GM12864 (cell line): Measurements from ENCODE around the gene DDX39A.

ENCODE experiments used
- DNase-seq: peaks from one replicate; pipeline ENCODE4 v3.0.0-alpha.2; 2011; ENCODE audit warnings: low read depth
- H3K4me3 ChIP-seq: 2 replicates; pipeline ENCODE4 v1.5.1; 2011; ENCODE audit warnings: mild to moderate bottlenecking, low read depth, low read length, control low read depth
- TF ChIP-seq, protein P1 (sequence below): IDR thresholded peaks from 2 replicates; pipeline ENCODE4 v1.5.1; 2011; ENCODE audit warnings: low read depth, mild to moderate bottlenecking, moderate library complexity, low read length, control low read depth, inconsistent platforms; ENCODE audit errors: missing control alignments

DDX39A gene

DNA sequence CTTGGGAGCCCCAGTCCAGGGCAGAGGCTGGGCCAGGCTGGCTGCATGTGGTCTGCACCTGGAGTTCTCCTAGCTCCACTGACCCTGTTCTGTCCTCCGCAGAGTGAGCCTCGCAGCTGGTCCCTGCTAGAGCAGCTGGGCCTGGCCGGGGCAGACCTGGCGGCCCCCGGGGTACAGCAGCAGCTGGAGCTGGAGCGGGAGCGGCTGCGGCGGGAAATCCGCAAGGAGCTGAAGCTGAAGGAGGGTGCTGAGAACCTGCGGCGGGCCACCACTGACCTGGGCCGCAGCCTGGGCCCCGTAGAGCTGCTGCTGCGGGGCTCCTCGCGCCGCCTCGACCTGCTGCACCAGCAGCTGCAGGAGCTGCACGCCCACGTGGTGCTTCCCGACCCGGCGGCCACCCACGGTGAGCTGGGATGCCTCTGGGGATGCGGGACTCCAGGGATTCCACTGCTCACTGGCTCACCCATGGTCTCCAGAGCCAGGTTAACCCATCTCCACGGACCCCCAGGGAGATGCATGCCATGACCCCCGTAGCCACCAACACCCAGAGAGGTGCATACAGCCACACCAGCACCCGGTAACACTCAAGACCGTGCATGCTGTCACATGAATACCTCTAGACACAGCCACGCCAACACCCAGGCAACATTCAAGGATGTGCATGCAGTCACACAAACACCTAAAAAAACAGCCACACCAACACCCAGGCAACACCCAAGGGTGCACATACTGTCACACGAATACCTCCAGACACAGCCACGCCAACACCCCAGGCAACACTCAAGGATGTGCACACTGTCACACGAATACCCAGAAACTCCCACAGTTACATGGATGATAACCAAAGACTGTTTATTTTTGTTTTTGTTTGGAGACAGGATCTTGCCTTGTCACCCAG is 22.1 kb upstream of the DDX39A start:
- TF ChIP-seq, protein P1, sequence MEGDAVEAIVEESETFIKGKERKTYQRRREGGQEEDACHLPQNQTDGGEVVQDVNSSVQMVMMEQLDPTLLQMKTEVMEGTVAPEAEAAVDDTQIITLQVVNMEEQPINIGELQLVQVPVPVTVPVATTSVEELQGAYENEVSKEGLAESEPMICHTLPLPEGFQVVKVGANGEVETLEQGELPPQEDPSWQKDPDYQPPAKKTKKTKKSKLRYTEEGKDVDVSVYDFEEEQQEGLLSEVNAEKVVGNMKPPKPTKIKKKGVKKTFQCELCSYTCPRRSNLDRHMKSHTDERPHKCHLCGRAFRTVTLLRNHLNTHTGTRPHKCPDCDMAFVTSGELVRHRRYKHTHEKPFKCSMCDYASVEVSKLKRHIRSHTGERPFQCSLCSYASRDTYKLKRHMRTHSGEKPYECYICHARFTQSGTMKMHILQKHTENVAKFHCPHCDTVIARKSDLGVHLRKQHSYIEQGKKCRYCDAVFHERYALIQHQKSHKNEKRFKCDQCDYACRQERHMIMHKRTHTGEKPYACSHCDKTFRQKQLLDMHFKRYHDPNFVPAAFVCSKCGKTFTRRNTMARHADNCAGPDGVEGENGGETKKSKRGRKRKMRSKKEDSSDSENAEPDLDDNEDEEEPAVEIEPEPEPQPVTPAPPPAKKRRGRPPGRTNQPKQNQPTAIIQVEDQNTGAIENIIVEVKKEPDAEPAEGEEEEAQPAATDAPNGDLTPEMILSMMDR = no peak
- H3K4me3 ChIP-seq = peak overlapping the region; percentile 59
- no peak for DNase-seq

DNA sequence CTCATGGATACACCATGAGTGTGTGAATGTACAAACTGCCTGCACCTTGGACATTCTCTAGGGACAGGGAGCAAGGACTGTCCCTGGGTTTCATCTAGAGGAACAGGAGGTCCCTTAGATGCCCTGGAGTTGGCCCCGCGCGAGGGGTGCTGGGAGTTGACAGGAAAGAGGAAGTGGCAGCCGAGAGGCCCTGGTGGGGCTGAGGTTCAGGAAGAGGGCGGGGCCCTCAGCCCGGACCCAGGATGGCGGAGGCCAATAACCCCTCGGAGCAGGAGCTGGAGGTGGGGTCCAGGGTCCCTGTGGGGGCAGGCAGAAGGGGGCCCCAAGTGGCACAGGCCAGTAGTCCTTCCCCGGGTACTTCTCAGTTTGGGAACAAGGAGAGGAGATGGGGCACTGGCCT is 20.9 kb upstream of the DDX39A start:
- TF ChIP-seq, protein P1 = no peak
- DNase-seq = peak; percentile 67
- peak overlapping the region; percentile 59 for H3K4me3 ChIP-seq

DNA sequence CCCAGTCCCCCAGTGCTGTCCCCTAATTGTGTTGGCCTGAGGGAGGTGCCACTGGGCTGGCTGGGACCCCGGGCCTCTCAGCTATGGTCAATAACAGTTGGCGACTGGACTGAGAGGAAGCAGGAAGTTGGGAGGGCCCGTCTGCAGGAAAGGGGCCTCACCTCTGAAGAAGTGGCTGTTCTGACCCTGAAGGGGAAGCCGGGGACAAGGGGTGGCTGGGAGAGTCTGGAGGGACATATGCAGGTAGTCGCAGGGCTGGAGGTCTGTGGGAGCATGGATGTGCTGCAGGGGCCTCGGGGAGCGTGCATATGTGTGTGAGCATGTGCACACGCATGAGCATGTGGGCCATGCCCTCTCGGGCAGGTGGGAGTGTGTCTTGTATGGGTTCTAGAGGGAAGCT is 19.9 kb upstream of the DDX39A start:
- TF ChIP-seq, protein P1 = no peak
- no peak overlapping the region for H3K4me3 ChIP-seq
- no peak for DNase-seq

DNA sequence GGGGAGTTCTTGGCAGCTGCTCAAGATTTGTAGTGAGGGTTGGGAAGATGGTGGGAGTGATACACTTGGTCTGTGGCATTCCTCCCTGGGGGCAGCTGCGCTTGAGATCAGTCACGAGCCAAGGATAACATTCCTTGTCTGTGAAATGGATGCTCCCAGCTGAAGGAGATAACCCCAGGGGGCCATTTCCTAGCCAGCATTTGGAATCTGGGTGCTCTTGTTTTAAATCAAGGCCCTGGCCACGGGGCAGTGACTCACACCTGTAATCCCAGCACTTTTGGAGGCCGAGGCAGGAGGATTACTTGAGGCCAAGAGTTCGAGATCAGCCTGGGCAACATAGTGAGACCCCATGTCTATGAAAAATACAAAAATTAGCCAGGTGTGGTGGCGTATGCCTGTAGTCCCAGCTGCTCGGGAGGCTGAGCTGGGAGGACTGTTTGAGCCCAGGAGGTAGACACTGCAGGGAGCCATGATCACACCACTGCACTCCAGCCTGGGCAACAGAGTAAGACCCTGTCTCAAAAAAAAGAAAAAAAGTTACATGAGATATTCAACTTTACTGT is 18.5 kb upstream of the DDX39A start:
- DNase-seq = no peak
- H3K4me3 ChIP-seq = no peak overlapping the region
- TF ChIP-seq, protein P1 = no peak

DNA sequence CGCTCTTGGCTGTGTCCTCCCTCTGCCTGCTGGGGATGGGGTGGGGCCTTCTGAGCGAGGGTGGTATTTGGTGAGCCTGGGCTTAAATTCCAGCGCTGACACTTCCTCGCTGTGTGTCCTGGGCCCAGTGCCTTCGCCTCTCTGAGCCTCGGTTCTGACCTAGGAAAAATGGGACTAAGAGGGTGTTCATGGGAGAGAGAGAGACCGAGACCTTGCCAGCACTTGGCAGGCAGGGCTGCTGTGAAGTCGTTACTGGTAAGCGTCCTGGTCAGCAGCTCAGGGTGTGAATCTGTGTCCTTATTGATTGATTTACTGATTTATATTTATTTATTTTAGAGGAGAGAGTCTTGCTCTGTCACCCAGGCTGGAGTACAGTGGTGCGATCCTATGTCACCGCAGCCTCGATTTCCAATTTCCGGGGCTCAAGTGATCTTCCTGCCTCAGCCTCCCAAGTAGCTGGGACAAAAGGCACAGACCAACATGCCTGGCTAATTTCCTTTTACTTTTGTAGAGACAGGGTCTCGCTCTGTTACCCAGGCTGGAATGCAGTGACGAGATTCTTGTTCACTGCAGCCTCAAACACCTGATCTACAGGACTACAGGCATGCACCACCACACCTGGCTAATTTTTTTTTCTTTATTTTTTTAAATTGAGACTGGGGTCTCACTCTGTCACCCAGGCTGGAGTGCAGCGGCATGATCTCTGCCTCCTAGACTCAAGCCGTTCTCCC is 16.3 kb upstream of the DDX39A start:
- no peak for DNase-seq
- TF ChIP-seq, protein P1 = no peak
- no peak overlapping the region for H3K4me3 ChIP-seq

DNA sequence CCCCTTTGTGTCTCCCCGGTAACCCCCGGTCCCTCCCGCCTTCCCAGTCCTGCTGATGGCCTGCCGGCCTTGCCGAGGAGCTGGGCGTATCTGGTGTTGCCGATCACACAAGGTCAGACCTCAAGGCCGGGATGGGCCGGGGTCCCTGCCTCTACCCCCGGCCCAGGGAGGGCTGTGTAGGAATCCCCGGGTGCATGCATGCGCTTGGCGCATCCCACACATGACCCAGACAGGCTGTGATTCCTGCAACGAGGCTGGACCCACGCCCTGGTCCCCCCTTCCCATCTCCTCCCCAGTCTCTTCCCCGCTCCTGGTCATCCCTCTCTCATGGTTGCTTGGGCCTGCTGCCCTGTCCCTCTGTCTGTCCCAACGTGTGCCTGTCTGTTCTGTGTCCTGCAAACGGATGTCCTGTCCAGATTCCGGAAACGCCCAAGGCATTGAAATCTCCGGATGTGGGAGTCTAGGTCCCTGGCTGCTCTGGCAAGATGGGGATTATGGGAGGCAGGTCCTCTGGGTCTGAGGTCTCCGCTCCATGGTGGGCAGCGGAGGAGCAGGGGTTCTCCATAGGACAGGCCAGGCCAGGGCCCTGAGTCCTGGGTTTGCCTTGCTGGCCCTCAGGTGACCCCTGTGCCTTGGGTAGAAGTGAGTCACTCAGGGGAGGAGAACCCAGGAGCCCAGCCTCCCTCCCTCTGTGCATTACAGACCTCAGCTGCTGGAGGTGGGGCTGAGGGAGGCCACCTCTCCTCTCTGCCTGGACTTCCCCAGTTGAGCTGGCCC is 15.6 kb upstream of the DDX39A start:
- TF ChIP-seq, protein P1 = no peak
- no peak overlapping the region; the same call in 1 of the 2 replicates for H3K4me3 ChIP-seq
- no peak for DNase-seq
